Stimulated activated CD4-positive, alpha-beta T cell treated with anti-CD3 and anti-CD28 coated beads, Interleukin-2, amount 100 ng/mL, for 4 hours (primary cell): Measurements from ENCODE around the gene CRY2.
A peak's percentile ranks its signal among the peaks of the same experiment; 100 is the strongest.

Experiments used
- DNase-seq: peaks from one replicate; pipeline ENCODE4 v3.0.0-alpha.2; 2020; ENCODE audit warnings: low read depth

The CRY2 gene

DNA sequence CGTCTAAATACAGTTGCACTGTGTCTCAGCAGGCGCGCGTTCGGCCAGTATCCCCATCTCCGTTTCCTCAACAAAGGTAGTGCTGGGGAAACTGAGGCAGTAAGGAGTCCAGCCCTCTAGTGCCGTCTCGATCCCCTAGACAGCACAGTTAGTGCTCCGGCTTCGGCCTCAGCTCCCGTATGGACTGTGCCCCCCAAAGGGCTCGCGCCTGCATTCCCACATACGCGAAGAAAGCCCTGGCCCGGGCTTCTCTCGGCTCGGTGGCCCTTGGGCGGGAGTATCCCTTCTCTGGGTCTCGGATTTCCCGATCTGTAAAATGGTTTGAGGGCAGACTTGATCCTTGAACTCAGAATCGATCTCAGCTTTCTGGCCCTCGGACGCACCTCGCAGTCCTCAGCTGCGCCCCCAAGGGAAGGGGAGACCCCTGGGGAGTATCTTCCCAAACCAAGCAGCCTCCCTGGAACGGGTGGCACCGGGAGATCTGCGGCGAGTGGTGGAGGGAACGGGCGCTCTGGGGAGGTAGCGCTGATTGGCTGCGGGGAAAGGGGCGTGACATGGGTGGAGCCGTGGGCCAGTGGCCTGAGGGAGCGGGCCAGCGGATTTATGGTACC lies 71.2 kb downstream of the CRY2 start:
- peak; percentile 34 for DNase-seq

DNA sequence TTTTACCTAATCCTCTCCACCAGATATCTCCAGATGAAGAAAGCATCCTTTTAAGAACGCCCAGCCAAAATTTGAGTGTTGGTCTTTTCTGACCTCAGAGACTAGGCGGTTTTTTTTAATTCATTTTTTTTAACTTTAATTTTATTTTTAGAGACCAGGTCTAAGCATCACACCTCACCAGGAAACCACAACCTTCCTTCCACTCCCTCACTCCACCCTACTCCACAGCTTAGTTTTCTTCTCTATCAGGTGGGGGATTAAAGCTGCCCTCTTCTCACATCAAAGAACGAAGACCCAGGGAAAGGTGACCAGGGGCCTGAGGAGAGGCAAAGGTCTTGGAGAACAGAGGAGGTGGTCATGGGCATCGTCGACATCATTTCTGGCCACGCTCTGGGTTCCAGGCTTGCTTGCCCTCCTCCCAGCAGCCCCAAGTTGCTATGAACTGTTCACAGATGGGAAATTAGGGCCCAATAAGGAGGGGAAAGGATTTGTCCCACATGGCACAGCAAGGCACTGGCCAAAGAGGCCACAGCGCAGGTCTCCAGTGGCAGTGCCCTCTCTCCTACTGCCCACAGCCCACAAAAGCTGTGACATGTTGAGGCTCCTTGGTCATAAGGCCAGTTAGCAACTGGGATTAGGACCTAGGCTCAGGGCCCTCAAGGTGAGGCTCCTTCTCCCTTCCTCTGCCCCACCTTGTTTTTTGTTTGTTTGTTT lies 71.8 kb downstream of the CRY2 start:
- DNase-seq, result no peak

DNA sequence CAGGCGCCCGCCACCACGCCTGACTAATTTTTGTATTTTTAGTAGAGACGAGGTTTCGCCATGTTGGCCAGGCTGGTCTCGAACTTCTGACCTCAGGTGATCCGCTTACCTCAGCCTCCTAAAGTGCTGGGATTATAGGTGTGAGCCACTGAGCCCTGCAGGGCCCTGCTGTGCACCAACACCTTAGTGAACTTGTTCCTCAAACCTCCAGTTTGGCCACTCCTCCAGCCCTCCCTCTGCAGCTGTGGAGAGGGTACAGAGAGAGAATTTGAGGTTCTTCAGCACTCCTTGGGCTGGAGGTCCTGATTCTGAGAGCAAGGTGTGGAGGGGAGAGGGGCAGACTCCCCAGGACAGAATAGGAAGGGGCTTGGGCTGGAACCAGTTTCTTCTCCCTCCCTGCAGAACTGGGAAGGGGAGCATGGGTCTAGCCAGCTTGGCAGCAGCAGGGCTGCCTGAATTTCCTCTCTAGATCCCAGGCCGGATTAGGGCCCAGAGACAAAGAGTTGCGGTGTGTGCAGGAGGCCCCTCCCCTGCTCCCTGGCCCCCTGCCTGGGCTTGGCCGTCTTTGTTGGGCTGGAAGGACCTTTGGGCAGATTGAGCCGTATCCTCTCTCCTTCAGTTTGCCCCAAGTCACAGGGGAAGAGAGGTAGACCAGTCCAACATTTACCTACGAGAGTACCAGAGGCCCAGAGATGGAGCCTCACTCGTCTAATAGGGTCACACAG lies 72.7 kb downstream of the CRY2 start:
- no peak for DNase-seq

DNA sequence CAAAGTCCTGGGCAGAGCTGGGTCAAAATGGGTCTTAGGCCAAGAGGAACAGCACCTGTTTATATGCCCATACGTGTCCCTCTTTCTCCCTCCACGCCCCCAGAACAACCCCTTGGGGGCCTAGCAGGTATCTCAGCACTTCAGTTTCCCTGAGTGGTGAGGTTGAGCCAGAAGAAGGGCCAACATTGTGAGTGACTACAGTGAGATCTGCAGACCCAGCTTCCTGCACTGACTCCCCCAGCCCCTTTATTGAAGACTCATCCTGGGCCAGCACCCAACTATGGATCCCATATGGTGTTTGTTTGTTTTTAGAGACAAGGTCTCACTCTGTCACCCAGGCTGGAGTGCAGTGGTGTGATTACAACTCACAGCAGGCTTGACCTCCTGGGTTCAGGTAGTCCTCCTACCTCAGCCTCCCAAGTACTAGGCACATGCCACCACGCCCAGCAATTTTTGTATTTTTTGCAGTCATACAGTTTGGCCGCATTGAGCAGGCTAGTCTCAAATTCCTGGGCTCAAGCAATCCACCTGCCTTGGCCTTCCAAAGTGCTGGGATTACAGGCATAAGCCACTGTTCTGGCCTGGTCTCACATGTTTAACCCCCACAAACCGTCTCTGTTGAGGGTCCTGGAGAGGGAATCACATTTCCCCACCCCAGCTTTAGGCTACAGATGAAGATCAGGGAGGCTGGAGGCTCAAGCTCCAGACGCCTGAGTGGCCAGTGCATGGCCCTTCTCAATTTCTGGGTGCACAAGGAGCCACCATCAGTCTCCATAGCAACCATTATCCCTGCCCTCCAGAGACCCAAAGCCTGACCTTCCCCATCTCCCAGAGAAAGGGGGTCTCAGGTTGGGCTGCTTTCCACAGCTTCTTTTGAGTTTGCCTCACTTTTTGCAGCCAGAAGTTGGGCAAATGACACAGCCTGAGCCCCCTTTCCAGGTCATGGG lies 73.5 kb downstream of the CRY2 start:
- no peak for DNase-seq

DNA sequence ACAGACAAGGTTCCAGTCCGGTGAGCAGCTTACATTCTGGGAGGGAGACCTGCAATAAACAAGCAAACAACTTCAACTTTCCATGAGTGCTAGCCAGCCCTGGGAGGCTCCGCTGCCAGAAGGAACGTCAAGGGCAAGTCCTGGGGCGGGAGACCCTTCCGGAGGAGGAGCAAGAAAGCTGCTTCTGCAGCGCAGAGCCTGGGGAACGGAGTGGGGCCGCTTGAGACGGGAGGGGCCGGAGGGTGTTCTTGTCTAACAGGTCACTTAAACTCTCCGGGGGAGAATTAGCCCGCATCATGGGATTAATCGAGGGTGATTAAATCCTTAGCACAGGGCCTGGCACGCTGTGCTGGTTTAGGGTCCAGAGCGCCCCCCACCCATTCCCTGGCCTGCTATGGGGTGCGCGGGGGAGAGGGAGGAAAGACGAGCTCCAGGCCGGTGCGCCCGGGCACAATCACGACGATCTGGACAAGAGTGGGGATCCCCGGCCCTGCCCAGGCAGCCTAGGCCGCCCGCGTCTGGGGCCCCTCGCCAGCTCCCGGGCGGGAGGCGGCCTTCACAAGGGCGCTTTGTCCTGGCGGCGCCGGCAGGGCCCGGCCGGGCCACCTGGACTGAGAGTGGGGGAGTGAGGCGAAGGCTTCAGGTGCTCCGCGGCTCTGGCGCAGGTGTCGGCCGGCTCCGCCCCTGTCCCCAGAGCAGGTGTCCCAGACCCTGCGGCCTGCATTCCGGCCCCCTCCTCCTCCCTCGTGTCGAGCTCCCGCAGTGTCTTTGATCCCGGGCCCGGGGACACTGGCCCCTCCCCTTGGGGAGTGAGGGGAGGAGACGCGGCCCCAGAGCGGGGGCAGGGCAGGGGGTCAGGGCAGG lies 74.5 kb downstream of the CRY2 start:
- no peak for DNase-seq

DNA sequence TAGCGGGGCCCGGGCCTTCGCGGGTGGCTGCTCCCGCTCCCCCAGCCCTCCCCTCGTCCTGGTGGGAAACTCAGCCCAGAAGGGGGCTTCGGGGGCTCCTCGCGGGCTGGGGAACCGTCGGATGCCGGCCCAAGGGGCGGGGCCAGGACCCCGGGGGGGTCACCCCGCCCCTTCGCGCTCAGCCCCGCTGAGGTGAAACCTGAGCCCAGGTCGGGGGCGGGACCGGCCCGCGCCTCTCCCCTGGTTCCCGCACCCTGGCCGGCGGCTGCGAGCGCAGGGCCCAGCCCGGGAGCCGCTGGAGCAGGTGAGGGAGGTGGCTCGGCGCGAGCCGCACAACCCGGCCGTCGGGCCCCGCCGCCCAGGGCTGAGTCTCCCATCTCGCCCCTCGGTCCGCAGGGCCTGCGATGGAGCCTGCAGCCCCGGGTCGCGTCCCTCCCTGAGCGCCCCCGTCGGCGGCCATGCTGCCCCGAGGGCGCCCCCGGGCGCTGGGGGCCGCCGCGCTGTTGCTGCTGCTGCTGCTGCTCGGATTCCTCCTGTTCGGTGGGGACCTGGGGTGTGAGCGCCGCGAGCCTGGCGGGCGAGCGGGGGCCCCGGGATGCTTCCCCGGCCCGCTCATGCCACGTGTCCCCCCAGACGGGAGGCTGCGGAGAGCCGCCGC lies 75.3 kb downstream of the CRY2 start, which contains the start of gene LARGE2:
TSS of gene LARGE2 (plus strand) at position 232 of the 658 bp plus-strand sequence. CDS start at position 459, 227 bp downstream.
- DNase-seq, result no peak

DNA sequence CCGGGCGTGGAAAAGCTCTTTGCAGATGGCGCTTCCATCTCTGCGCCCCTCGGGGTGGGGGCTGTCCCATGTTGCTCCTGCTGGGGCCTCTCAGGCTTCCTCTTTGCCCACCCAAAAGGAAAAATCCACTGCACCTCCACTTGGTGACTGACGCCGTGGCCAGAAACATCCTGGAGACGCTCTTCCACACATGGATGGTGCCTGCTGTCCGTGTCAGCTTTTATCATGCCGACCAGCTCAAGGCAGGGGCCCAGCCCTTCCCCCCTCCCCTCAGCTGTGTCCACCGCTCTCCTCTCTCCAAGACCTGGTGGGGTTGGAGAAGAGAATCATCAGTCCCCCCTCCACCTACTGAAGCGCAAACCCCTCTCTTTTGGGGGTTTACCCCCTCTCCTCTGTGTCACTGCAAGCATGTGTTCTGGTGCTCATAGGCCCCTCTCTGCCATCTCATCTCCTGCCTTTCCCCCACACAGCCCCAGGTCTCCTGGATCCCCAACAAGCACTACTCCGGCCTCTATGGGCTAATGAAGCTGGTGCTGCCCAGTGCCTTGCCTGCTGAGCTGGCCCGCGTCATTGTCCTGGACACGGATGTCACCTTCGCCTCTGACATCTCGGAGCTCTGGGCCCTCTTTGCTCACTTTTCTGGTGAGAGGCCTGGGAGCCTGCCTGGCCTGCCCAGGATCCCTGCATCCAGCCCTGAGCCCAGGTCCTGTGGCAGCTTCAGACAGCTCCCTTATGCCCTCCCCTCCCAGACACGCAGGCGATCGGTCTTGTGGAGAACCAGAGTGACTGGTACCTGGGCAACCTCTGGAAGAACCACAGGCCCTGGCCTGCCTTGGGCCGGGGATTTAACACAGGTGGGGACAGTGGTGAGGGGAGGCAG lies 77.0 kb downstream of the CRY2 start:
- DNase-seq, result no peak

DNA sequence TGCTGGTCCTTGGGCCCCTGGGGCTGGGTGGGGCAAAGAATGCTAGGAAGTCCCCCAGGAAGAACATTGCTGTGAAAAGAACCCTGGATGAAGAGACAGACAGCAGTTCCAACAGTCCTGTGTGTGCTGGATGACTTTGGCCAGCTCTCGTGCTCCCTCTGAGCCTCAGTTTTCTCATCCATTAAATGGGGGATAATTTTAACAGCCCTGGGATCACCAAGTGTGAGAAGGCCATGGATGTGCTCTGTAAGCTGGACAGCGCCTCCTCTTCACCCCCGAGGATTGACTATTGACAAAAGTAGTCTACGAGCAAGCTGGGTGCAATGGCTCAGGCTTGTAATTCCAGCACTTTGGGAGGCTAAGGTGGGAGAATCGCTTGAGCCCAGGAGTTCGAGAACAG lies 77.7 kb downstream of the CRY2 start:
- DNase-seq, result no peak

DNA sequence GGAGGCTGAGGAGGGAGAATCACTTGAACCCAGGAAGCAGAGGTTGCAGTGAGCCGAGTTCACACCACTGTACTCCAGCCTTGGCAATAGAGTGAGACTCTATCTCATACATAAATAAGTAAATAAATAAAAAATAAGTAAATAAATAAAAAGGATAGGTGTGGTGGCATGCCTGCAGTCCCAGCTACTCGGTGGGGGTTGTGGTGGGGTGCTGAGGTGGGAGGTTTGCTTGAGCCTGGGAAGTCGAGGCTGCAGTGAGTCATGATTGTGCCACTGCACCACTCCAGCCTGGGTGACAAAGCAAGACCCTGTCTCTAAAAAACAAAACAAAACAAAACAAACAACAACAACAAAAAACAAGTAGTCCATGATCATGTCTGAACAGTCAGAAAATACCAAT lies 78.3 kb downstream of the CRY2 start:
- DNase-seq, result no peak

DNA sequence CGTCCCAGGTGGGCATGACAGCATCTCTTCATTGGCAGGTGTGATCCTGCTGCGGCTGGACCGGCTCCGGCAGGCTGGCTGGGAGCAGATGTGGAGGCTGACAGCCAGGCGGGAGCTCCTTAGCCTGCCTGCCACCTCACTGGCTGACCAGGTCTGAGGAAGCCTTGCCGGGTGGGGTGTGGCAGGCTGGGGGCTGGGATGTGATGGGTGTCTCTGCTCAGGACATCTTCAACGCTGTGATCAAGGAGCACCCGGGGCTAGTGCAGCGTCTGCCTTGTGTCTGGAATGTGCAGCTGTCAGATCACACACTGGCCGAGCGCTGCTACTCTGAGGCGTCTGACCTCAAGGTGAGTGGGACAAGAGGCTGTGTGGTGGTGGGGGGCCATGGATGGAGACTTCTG lies 78.7 kb downstream of the CRY2 start:
- no peak for DNase-seq

DNA sequence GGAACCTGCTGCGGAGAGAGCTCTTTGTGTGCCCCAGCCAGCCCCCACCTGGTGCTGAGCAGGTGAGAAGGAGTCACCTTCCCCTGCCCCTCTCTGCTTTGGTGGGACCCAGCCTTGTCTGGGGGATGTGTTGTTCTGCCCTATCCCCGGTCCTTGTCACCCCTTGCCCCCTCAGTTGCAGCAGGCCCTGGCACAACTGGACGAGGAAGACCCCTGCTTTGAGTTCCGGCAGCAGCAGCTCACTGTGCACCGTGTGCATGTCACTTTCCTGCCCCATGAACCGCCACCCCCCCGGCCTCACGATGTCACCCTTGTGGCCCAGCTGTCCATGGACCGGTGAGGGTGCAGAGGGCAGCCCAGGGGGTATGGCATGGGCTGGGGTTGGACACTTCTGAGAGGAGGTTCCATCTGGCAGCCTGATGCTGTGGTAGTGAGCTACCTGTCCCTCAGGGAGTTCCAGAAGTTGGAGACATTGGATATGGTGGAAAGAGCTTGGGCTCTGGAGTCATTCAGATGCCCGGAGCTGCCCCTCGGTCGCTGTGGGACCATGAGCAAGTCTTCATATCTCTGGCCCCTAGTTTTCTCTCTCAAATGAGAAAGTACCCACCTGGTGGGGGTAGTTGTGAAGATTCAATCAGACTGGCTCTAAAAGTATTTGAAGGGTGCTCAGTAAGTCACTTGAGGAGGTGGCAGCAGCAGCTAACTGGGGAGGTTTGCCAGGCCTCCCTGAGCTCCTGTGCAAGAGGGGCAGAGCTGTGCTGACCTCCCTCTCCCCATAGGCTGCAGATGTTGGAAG lies 79.5 kb downstream of the CRY2 start:
- no peak for DNase-seq

DNA sequence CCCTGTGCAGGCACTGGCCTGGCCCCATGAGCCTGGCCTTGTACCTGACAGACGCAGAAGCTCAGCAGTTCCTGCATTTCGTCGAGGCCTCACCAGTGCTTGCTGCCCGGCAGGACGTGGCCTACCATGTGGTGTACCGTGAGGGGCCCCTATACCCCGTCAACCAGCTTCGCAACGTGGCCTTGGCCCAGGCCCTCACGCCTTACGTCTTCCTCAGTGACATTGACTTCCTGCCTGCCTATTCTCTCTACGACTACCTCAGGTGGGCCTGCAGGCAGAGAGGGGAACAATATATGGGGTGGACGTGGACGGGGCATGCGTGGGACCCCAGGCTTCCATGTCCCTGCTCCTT lies 80.0 kb downstream of the CRY2 start:
- no peak for DNase-seq

DNA sequence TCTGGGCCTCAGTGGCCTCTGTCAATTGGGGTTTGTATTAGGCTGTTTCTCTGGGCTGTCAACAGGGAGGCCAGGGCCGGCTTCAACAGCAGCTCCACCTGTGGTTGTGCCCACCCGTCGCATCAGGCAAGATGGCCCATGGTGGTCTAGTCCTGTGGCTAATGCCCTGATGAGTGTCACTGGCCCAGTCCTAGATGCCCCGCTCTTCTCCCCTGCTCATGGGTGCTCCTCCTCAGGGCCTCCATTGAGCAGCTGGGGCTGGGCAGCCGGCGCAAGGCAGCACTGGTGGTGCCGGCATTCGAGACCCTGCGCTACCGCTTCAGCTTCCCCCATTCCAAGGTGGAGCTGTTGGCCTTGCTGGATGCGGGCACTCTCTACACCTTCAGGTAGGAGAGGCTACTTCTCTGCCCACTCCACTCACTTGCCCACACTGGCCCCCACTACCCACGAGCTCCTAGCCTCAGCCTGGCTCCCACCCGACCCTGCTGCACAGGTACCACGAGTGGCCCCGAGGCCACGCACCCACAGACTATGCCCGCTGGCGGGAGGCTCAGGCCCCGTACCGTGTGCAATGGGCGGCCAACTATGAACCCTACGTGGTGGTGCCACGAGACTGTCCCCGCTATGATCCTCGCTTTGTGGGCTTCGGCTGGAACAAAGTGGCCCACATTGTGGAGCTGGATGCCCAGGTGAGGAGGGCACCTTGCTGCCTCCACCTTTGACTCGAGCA lies 80.6 kb downstream of the CRY2 start:
- no peak for DNase-seq

DNA sequence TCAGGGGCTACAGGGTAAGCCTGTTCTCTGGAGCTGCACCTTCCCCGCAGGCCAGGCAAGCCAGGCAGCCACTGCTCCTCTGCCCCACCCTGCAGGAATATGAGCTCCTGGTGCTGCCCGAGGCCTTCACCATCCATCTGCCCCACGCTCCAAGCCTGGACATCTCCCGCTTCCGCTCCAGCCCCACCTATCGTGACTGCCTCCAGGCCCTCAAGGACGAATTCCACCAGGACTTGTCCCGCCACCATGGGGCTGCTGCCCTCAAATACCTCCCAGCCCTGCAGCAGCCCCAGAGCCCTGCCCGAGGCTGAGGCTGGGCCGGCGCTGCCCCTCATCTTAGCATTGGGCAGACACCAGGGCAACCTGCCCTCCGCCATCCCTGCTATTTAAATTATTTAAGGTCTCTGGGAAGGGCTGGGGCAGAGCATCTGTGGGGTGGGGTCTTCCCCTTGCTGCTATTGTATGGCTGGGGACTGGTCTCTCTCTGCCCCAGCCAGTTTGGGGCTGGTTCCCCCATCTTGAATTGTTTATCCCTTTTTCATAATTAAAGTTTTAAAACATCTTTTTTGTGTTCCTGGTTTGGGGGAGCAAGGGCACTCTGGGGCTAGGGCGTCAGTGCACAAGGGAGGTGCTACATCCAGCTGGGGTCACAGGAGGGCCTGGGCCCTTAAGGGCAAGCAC lies 81.4 kb downstream of the CRY2 start:
- DNase-seq, result no peak

DNA sequence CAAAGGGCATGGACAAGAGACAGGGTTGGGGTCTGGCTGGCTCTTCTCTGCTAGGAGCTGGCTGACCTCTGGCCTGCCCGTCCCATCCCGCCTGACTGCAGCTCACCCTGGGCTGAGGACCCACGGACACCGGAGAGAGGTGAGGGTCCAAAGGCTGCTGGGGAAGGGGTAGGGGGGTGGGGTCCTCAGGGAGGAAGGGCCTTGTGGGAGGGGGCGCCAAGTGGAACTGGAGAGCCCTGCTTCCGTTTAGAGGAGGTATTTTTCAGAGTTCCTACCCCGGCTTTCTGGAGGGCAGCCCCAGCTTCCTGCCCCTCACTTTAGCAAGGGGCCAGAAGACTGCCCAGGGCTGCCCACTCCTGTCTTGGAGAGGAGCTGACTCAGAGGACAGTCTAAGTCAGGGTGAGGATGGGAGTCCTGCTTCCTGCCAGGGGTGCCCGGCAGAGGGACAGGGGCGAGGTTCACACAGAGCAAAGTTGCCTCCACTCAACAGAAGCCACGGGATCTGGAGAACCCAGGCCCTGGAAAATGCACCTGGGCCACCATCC lies 82.3 kb downstream of the CRY2 start:
- DNase-seq, result no peak

DNA sequence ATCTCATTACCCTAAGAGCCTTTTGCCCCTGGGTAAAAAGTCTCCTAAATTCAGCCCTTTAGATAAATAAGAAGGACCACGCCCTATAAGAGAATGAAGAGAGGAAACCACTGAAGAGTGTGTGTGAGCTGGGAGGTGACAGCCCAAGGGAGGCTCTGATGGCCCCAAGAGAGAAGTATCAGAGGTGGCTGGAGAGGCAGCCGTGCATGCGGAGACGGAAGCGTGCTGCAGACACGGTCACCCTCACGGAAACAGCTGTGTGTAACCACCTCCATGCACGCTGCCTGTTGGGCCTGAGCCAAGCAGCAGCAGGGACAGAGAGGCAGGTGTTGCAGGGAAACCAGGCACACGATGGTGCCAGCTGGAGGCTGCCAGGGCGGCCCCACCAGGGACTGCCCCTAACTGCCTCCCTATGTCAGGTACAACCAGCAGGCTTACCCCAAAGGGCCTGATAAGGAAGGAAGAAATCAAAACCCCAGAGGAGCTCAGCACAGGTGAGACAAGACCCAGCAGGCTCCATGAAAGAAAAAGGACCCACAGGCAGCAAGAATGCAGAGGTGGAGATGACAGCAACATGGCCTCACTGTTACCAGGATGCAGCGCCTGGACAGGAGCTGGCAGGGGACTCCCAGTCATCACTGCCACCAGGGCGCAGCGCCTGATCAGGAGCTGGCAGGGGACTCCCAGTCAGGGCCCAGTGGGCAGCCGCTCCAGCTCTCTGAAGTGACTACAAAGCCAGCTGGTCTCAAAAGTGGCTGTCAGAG lies 82.9 kb downstream of the CRY2 start:
- DNase-seq, result no peak
